ENCODE measurements around the gene POU1F1. TPM values are rescaled to one million over a fixed set of nuclear protein-coding genes. Genes with fewer than 3 reads are reported as not detected.

Gene POU1F1
- total RNA-seq, 1 donor from 2014 or later: not detected

- no peak for DNase-seq (ENCODE audit: low read depth)
These were observed 21.8 kb upstream of the POU1F1 start for GRCh38 chr3:87298111-87298718.

GRCh38 chr3:87288446-87288845 is 12.1 kb upstream of the POU1F1 start:
- Histone ChIP-seq H3K4me3 (ENCODE audit: low read depth, low read length) (no peak overlapping the region), H3K27me3 (ENCODE audit: control insufficient read depth, insufficient read depth, low read length) (no peaks in the 10 kb centered on the region), H3K36me3 (ENCODE audit: control insufficient read depth, insufficient read depth, low read length) (no peaks in the 10 kb centered on the region)
- DNase-seq (ENCODE audit: low read depth): no peak
- TF ChIP-seq, protein P1, sequence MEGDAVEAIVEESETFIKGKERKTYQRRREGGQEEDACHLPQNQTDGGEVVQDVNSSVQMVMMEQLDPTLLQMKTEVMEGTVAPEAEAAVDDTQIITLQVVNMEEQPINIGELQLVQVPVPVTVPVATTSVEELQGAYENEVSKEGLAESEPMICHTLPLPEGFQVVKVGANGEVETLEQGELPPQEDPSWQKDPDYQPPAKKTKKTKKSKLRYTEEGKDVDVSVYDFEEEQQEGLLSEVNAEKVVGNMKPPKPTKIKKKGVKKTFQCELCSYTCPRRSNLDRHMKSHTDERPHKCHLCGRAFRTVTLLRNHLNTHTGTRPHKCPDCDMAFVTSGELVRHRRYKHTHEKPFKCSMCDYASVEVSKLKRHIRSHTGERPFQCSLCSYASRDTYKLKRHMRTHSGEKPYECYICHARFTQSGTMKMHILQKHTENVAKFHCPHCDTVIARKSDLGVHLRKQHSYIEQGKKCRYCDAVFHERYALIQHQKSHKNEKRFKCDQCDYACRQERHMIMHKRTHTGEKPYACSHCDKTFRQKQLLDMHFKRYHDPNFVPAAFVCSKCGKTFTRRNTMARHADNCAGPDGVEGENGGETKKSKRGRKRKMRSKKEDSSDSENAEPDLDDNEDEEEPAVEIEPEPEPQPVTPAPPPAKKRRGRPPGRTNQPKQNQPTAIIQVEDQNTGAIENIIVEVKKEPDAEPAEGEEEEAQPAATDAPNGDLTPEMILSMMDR (IDR thresholded peaks at IDR 0.05; ENCODE audit: insufficient read depth, low read length, poor library complexity, severe bottlenecking): no peak

More at GRCh38 chr3:87298111-87298718, 21.8 kb upstream of the POU1F1 start:
- TF ChIP-seq, protein P1 (IDR thresholded peaks at IDR 0.05; ENCODE audit: insufficient read depth, low read length, poor library complexity, severe bottlenecking): peak; percentile 54
- Histone ChIP-seq H3K4me3 (ENCODE audit: low read depth, low read length) (no peak overlapping the region), H3K36me3 (ENCODE audit: control insufficient read depth, insufficient read depth, low read length) (no peaks in the 10 kb centered on the region), H3K27me3 (ENCODE audit: control insufficient read depth, insufficient read depth, low read length) (no peaks in the 10 kb centered on the region)

- Histone ChIP-seq H3K27me3 (ENCODE audit: control insufficient read depth, insufficient read depth, low read length) (no peaks in the 10 kb centered on the region), H3K4me3 (ENCODE audit: low read depth, low read length) (no peak overlapping the region), H3K36me3 (ENCODE audit: control insufficient read depth, insufficient read depth, low read length) (no peaks in the 10 kb centered on the region)
- peak; percentile 56 for DNase-seq (ENCODE audit: low read depth)
- TF ChIP-seq, protein P1 (IDR thresholded peaks at IDR 0.05; ENCODE audit: insufficient read depth, low read length, poor library complexity, severe bottlenecking): no peak
These were observed 10.6 kb upstream of the POU1F1 start for GRCh38 chr3:87287011-87287410.

DNA sequence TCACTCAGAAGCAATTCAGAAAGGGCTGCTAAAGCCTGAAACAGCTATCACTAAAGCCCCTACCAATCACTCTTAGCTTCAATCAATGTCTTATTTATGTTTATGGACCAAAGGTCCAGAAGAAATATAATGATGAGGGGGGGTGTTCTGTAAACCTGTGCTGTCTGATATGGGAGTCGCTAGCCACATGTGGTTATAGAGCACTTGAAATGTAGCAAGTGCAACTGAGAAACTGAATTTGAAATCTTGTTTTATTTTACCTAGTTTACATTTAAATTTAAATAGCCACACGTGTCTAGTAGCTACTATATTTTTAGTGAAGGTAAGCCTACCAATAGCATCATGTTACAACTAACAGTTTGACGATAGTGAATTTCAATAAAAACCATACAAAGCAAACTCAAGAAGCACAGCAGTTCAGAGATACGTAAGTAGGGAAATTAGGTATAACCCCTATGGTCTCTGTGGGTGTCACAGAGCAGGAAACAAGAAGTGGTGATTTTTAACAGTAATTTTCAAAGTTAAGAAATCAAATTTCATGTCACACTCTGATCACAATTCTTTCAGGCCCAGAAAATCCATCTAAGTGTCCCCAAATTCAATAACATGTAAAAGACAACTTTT is 3.6 kb downstream of the POU1F1 start:
- TF ChIP-seq, protein P1 (IDR thresholded peaks at IDR 0.05; ENCODE audit: insufficient read depth, low read length, poor library complexity, severe bottlenecking): no peak
- Histone ChIP-seq H3K4me3 (ENCODE audit: low read depth, low read length) (no peak overlapping the region), H3K36me3 (ENCODE audit: control insufficient read depth, insufficient read depth, low read length) (no peaks in the 10 kb centered on the region), H3K27me3 (ENCODE audit: control insufficient read depth, insufficient read depth, low read length) (no peaks in the 10 kb centered on the region)
- DNase-seq (ENCODE audit: low read depth): no peak

- DNase-seq (ENCODE audit: low read depth): no peak
- Histone ChIP-seq H3K36me3 (ENCODE audit: control insufficient read depth, insufficient read depth, low read length) (no peaks in the 10 kb centered on the region), H3K4me3 (ENCODE audit: low read depth, low read length) (no peak overlapping the region), H3K27me3 (ENCODE audit: control insufficient read depth, insufficient read depth, low read length) (no peaks in the 10 kb centered on the region)
- TF ChIP-seq, protein P1 (IDR thresholded peaks at IDR 0.05; ENCODE audit: insufficient read depth, low read length, poor library complexity, severe bottlenecking): no peak
These were observed 5.3 kb downstream of the POU1F1 start for GRCh38 chr3:87270908-87271700.
